ENCODE results near the gene UBE2Z. TPM values are rescaled to one million over a fixed set of nuclear protein-coding genes. Genes with fewer than 3 reads are reported as not detected.
"Not testable (repeated sequence)": the region's sequence is repeated elsewhere in the genome, so short reads cannot be mapped to it uniquely, and the experiment has no call there.

UBE2Z gene
- total RNA-seq, 1 donor from 2014 or later, result 39.4 TPM

DNA sequence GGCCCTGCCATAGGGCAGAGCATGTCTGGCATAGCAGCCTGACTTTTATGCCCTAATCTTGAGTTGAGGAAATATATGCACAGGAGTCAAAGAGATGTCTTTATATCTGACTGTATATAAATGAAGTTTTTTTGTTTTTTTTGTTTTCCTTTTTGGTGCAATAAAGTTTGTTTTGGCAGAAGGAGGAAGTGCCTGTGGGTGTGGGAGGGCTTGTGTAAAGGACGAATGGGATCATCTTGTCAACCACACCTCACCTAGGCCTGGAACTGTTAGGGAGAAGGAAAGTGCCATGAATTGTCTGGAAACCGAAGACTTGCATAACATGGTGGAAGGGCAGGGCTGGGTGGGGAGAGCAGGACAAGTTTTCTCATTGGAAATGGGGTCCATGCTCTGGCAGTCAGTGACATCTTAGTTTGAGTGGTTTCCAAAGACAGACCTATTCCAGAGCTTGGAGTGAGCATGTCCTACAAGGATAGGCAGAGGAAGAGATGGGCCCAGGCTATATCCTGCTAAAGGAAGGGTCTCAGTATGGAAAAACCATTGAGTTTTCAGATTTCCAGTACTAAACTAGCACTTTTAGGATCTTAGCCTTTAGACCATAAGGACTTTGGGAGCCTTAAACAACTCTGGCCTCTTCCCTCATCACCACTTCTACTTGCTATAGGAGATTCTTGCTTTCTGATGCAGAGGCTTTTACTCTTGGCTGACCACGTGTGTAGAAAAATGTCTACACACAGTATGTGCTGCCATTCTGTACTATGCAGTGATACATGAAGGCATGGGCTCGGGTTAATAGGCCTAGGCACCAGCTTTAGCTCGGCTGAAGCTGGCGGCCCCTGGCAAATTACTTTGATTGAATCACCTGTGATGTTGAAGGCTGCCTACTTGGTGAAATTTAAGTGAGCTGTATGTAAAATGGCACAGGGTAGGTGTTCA, 20.9 kb downstream of the UBE2Z start:
- Histone ChIP-seq H3K27me3 (ENCODE audit: low read depth) (no peaks in the 10 kb centered on the region), H3K4me1 (peaks cover 28% of the 10 kb centered on the region), H3K36me3 (peaks cover 98% of the 10 kb centered on the region), H3K4me3 (no peak overlapping the region), H3K27ac (replicated peaks) (no peak overlapping the region), H3K9me3 (replicated peaks) (no peaks in the 10 kb centered on the region)
- TF ChIP-seq, protein P1, sequence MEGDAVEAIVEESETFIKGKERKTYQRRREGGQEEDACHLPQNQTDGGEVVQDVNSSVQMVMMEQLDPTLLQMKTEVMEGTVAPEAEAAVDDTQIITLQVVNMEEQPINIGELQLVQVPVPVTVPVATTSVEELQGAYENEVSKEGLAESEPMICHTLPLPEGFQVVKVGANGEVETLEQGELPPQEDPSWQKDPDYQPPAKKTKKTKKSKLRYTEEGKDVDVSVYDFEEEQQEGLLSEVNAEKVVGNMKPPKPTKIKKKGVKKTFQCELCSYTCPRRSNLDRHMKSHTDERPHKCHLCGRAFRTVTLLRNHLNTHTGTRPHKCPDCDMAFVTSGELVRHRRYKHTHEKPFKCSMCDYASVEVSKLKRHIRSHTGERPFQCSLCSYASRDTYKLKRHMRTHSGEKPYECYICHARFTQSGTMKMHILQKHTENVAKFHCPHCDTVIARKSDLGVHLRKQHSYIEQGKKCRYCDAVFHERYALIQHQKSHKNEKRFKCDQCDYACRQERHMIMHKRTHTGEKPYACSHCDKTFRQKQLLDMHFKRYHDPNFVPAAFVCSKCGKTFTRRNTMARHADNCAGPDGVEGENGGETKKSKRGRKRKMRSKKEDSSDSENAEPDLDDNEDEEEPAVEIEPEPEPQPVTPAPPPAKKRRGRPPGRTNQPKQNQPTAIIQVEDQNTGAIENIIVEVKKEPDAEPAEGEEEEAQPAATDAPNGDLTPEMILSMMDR (IDR thresholded peaks at IDR 0.05; ENCODE audit: borderline replicate concordance), result no peak
- DNase-seq, result no peak
- intact Hi-C loops (cut with micrococcal nuclease), result no loop called here

DNA sequence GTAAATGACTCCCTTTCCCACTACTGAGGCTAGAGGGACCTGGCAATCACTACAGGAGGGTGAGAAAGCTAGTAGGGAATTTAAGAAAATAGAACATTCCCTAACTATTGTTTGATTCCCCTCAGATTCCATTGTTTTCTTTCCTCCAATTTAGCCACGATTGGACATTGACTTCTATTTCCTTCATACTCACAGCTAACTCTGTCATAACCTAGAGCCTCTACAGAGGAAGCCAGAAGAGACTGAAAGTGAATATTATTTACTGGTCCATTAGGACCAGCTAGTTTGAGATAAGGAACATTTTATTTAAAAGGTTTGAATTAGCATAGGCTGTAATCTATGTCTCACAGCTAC, 21.6 kb downstream of the UBE2Z start:
- Histone ChIP-seq H3K27ac (replicated peaks) (no peak overlapping the region), H3K27me3 (ENCODE audit: low read depth) (no peaks in the 10 kb centered on the region), H3K36me3 (peaks cover 98% of the 10 kb centered on the region), H3K4me1 (peaks cover 28% of the 10 kb centered on the region), H3K9me3 (replicated peaks) (no peaks in the 10 kb centered on the region), H3K4me3 (no peak overlapping the region)
- no peak for DNase-seq
- intact Hi-C loops (cut with micrococcal nuclease), result no loop called here
- TF ChIP-seq, protein P1 (IDR thresholded peaks at IDR 0.05; ENCODE audit: borderline replicate concordance), result no peak

DNA sequence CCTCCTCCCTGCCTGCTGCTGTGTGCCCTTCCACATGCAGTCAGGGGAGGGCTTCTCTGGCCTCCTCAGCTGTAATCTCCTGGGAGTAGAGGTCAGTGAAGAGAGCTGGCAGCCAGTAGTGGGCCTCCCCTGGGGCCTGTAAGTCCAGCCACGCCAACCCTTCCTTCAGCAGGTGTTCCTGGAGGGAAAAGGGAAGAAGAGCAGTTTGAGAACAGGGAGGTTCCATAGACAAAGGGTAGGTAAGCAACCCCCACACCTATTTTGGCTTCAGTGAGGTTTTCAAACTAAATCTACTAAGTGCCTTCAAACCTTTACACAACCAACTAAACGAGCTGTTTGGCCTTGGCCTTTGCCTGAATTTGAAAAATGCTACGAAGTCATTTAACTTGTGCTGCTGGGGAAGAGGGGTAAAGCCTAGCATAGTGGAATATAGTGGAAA, 22.2 kb downstream of the UBE2Z start:
- no peak overlapping the region for H3K4me3 ChIP-seq
- no peak overlapping the region for H3K27ac ChIP-seq (replicated peaks)
- no peak for DNase-seq
- H3K27me3 ChIP-seq (ENCODE audit: low read depth), result no peaks in the 10 kb centered on the region
- no peaks in the 10 kb centered on the region for H3K9me3 ChIP-seq (replicated peaks)
- intact Hi-C loops (cut with micrococcal nuclease), result no loop called here
- peaks cover 28% of the 10 kb centered on the region for H3K4me1 ChIP-seq
- TF ChIP-seq, protein P1 (IDR thresholded peaks at IDR 0.05; ENCODE audit: borderline replicate concordance), result no peak
- H3K36me3 ChIP-seq, result peaks cover 95% of the 10 kb centered on the region

DNA sequence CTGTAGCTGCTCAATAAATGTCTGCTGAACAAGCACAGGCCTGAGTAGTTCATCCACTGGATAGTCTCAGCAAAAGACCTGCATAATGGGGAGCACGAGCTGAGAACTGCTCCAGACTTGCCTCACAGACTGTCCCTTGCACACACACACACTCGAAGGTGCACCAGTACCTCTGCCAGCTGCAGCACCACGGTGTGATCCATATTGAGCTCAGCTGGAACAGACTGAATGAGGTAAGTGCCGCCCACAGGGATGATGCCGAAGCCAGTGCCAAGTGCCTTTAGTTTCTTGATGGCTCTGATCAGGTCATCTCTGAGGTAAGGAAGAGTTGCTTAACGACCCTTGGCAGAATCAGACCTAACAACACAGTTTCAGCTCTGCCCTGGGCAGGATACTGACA, 24.8 kb downstream of the UBE2Z start:
- TF ChIP-seq, protein P1 (IDR thresholded peaks at IDR 0.05; ENCODE audit: borderline replicate concordance), result no peak
- intact Hi-C loops (cut with micrococcal nuclease), result no loop called here

DNA sequence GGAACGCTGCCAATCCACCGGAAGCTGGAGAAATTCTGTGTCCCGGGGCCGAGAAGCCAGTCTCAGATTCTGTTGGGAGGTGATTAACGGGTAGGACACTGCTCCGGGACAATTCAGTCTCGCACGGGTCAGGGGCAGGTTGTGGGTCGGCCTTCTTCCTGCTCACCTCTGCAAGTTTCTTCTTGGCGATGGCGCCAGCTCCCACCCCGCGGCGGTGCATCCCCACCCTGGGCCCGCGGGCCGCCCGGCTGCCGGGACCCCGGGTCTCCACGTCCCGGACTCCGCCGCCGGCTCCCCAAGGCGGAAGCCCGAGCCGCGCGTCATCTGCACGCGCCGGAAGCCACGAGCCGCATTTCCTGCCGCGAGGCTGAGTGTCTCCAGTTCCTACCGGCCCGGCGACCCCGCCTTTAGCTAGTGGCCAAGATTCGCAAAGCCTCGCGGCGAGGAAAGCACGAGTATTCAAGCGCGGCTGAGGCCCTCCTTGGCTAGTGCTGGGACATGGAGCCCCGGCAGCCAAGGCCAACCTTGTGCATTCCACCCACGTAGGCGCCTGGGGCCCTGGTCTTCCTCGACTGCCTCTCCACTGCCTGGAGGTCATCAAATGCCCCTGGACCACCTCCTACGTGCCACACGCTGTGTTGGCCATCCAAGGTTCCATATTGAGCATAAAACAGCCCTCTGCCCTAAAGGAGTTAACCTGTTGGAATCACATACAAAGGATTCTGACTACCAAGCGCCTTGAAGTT, 36.5 kb downstream of the UBE2Z start, which contains the start of gene SNF8:
SNF8 (minus strand) TSS at position 328 of the 746 bp plus-strand sequence; CDS start at position 220, 108 bp downstream.
- Histone ChIP-seq H3K36me3 (peaks cover 27% of the 10 kb centered on the region), H3K4me3 (peak within 1 kb of the TSS; percentile 84), H3K27me3 (ENCODE audit: low read depth) (peaks cover 3% of the 10 kb centered on the region), H3K9me3 (replicated peaks) (no peaks in the 10 kb centered on the region), H3K4me1 (peaks cover 33% of the 10 kb centered on the region), H3K27ac (replicated peaks) (peak within 1 kb of the TSS; percentile 90)
- intact Hi-C loops (cut with micrococcal nuclease), result no loop called here
- TF ChIP-seq, protein P1 (IDR thresholded peaks at IDR 0.05; ENCODE audit: borderline replicate concordance), result no peak
- peak; percentile 92 for DNase-seq

More for the DNA sequence above, 24.8 kb downstream of the UBE2Z start:
- H3K4me3 ChIP-seq, result no peak overlapping the region
- peaks cover 26% of the 10 kb centered on the region for H3K4me1 ChIP-seq
- peaks cover 95% of the 10 kb centered on the region for H3K36me3 ChIP-seq
- H3K9me3 ChIP-seq (replicated peaks), result no peaks in the 10 kb centered on the region
- H3K27me3 ChIP-seq (ENCODE audit: low read depth), result no peaks in the 10 kb centered on the region
- DNase-seq, result no peak
- H3K27ac ChIP-seq (replicated peaks), result no peak overlapping the region

DNA sequence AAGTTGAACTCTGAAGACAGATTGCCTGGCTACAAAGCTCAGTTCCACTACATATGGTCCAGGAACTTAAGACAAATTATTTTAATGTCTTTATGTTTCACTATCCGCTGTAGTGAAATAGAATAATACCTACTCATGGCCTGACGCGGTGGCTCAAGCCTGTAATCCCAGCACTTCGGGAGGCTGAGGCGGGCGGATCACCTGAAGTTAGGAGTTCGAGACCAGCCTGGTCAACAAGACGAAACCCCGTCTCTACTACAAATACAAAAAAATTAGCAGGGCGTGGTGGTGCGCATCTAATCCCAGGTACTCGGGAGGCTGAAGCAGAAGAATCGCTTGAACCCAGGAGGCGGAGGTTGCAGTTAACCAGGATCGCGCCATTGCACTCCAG, 37.0 kb downstream of the UBE2Z start:
- H3K9me3 ChIP-seq (replicated peaks); DNase-seq; intact Hi-C loops (cut with micrococcal nuclease); H3K27me3 ChIP-seq (ENCODE audit: low read depth): not testable (repeated sequence)
- peaks cover 33% of the 10 kb centered on the region for H3K4me1 ChIP-seq
- H3K4me3 ChIP-seq, result peak overlapping the region; percentile 84
- H3K36me3 ChIP-seq, result peaks cover 21% of the 10 kb centered on the region
- peak overlapping the region; percentile 90 for H3K27ac ChIP-seq (replicated peaks)

Data from left ventricle myocardium inferior (tissue), 1 donor.